Stimulated activated naive CD8-positive, alpha-beta T cell treated with anti-CD3 and anti-CD28 coated beads, Interleukin-15, amount 100 ng/mL, for 72 hours (primary cell): ENCODE measurements around the gene PDE8B.

Experiments used
- ATAC-seq: fragments of 150-1000 bp; cut with Tn5 transposase; 2 replicates; pipeline ENCODE4 v1.10.0; 2021; ENCODE audit warnings: mild to moderate bottlenecking, moderate library complexity
- DNase-seq, 2 donors: peaks; one replicate each; pipeline ENCODE4 v3.0.0; 2021 to 2022
- H3K27ac Mint-ChIP-seq, 2 donors: one replicate each; pipeline ENCODE4 v1.8.0; 2022; ENCODE audit warnings: mild to moderate bottlenecking in 2 of 2, mixed read lengths in 2 of 2, moderate library complexity in 2 of 2
- H3K27me3 Mint-ChIP-seq: one replicate; pipeline ENCODE4 v1.8.0; 2022; ENCODE audit warnings: mixed read lengths
- H3K4me1 Mint-ChIP-seq: one replicate; pipeline ENCODE4 v1.8.0; 2022; ENCODE audit warnings: mild to moderate bottlenecking, mixed read lengths
- H3K4me3 Mint-ChIP-seq, 2 donors: one replicate each; pipeline ENCODE4 v1.8.0; 2022; ENCODE audit warnings: mild to moderate bottlenecking in 2 of 2, mixed read lengths in 2 of 2, moderate library complexity in 1 of 2
- H3K9me3 Mint-ChIP-seq, 2 donors: one replicate each; pipeline ENCODE4 v1.8.0; 2022; ENCODE audit warnings: mixed read lengths in 2 of 2

PDE8B gene

GRCh38 chr5:77423022-77423750 lies 212.7 kb downstream of the PDE8B start:
- H3K4me3 Mint-ChIP-seq: no peak overlapping the region
- no peaks in the 10 kb centered on the region for H3K4me1 Mint-ChIP-seq
- peaks cover 6% of the 10 kb centered on the region for H3K27me3 Mint-ChIP-seq
- DNase-seq (no peak), ATAC-seq (no peak)
- H3K27ac Mint-ChIP-seq: no peak overlapping the region
- H3K9me3 Mint-ChIP-seq: no peaks in the 10 kb centered on the region

- no peak overlapping the region for H3K4me3 Mint-ChIP-seq
- no peaks in the 10 kb centered on the region for H3K9me3 Mint-ChIP-seq
- DNase-seq: no peak
Measured at GRCh38 chr5:77424921-77425320, 214.4 kb downstream of the PDE8B start.

GRCh38 chr5:77425420-77425819 lies 214.9 kb downstream of the PDE8B start:
- no peak for ATAC-seq
- Mint-ChIP-seq H3K27ac (no peak overlapping the region), H3K9me3 (no peaks in the 10 kb centered on the region), H3K4me3 (no peak overlapping the region), H3K27me3 (no peaks in the 10 kb centered on the region), H3K4me1 (no peaks in the 10 kb centered on the region)
- no peak for DNase-seq

More at GRCh38 chr5:77424921-77425320, 214.4 kb downstream of the PDE8B start:
- Mint-ChIP-seq H3K4me1 (no peaks in the 10 kb centered on the region), H3K27me3 (no peaks in the 10 kb centered on the region), H3K27ac (peak overlapping the region in 1 of 2 donors; percentile 63)
- peak; percentile 33 for ATAC-seq

- Mint-ChIP-seq H3K4me1 (no peaks in the 10 kb centered on the region), H3K27me3 (no peaks in the 10 kb centered on the region), H3K9me3 (no peaks in the 10 kb centered on the region), H3K27ac (no peak overlapping the region), H3K4me3 (no peak overlapping the region)
- DNase-seq: no peak
- ATAC-seq: no peak
Measured at GRCh38 chr5:77425998-77426659, 215.6 kb downstream of the PDE8B start.

- Mint-ChIP-seq H3K27me3 (no peaks in the 10 kb centered on the region), H3K27ac (no peak overlapping the region), H3K4me3 (no peak overlapping the region), H3K4me1 (peaks cover 5% of the 10 kb centered on the region), H3K9me3 (no peaks in the 10 kb centered on the region)
- DNase-seq (no peak), ATAC-seq (no peak)
Measured at GRCh38 chr5:77426670-77427069, 216.2 kb downstream of the PDE8B start.

GRCh38 chr5:77427998-77428397 lies 217.5 kb downstream of the PDE8B start:
- Mint-ChIP-seq H3K4me3 (no peak overlapping the region), H3K27me3 (no peaks in the 10 kb centered on the region), H3K27ac (no peak overlapping the region), H3K9me3 (no peaks in the 10 kb centered on the region), H3K4me1 (peaks cover 6% of the 10 kb centered on the region)
- DNase-seq (no peak), ATAC-seq (no peak)

- H3K27me3 Mint-ChIP-seq: no peaks in the 10 kb centered on the region
- no peak overlapping the region for H3K4me3 Mint-ChIP-seq
- ATAC-seq (no peak), DNase-seq (no peak)
- no peaks in the 10 kb centered on the region for H3K9me3 Mint-ChIP-seq
- peaks cover 6% of the 10 kb centered on the region for H3K4me1 Mint-ChIP-seq
- H3K27ac Mint-ChIP-seq: no peak overlapping the region
Measured at GRCh38 chr5:77428526-77428925, 218.0 kb downstream of the PDE8B start.

- H3K4me1 Mint-ChIP-seq: peaks cover 6% of the 10 kb centered on the region
- ATAC-seq: no peak
- no peaks in the 10 kb centered on the region for H3K27me3 Mint-ChIP-seq
- no peak overlapping the region for H3K4me3 Mint-ChIP-seq
- no peak for DNase-seq
- H3K9me3 Mint-ChIP-seq: no peaks in the 10 kb centered on the region
- H3K27ac Mint-ChIP-seq: no peak overlapping the region
Measured at GRCh38 chr5:77430726-77431125, 220.2 kb downstream of the PDE8B start.

GRCh38 chr5:77431286-77431685 lies 220.8 kb downstream of the PDE8B start:
- H3K27me3 Mint-ChIP-seq: no peaks in the 10 kb centered on the region
- peaks cover 6% of the 10 kb centered on the region for H3K4me1 Mint-ChIP-seq
- ATAC-seq: peak; percentile 70
- no peak overlapping the region for H3K27ac Mint-ChIP-seq
- no peak overlapping the region for H3K4me3 Mint-ChIP-seq
- no peaks in the 10 kb centered on the region for H3K9me3 Mint-ChIP-seq
- no peak for DNase-seq

GRCh38 chr5:77431719-77432118 lies 221.2 kb downstream of the PDE8B start:
- peaks cover 6% of the 10 kb centered on the region for H3K4me1 Mint-ChIP-seq
- DNase-seq (no peak), ATAC-seq (no peak)
- no peaks in the 10 kb centered on the region for H3K9me3 Mint-ChIP-seq
- H3K27me3 Mint-ChIP-seq: no peaks in the 10 kb centered on the region
- no peak overlapping the region for H3K4me3 Mint-ChIP-seq
- no peak overlapping the region for H3K27ac Mint-ChIP-seq

GRCh38 chr5:77437194-77437593 lies 226.7 kb downstream of the PDE8B start:
- Mint-ChIP-seq H3K9me3 (no peaks in the 10 kb centered on the region), H3K27ac (no peak overlapping the region), H3K4me1 (no peaks in the 10 kb centered on the region), H3K4me3 (no peak overlapping the region), H3K27me3 (no peaks in the 10 kb centered on the region)
- no peak for DNase-seq
- ATAC-seq: no peak

GRCh38 chr5:77438071-77438470 lies 227.6 kb downstream of the PDE8B start:
- H3K9me3 Mint-ChIP-seq: no peaks in the 10 kb centered on the region
- no peak overlapping the region for H3K27ac Mint-ChIP-seq
- no peak overlapping the region for H3K4me3 Mint-ChIP-seq
- DNase-seq (no peak), ATAC-seq (no peak)
- no peaks in the 10 kb centered on the region for H3K4me1 Mint-ChIP-seq
- H3K27me3 Mint-ChIP-seq: no peaks in the 10 kb centered on the region

- Mint-ChIP-seq H3K4me3 (no peak overlapping the region), H3K27ac (no peak overlapping the region), H3K9me3 (peaks cover 4 to 7% of the 10 kb centered on the region in 2 donors), H3K27me3 (no peaks in the 10 kb centered on the region), H3K4me1 (no peaks in the 10 kb centered on the region)
- ATAC-seq (no peak), DNase-seq (no peak)
Measured at GRCh38 chr5:77443670-77444069, 233.2 kb downstream of the PDE8B start.

- no peaks in the 10 kb centered on the region for H3K27me3 Mint-ChIP-seq
- DNase-seq: no peak
- peaks cover 4 to 7% of the 10 kb centered on the region in 2 donors for H3K9me3 Mint-ChIP-seq
Measured at GRCh38 chr5:77444356-77444755, 233.9 kb downstream of the PDE8B start.

GRCh38 chr5:77448831-77449230 lies 238.4 kb downstream of the PDE8B start:
- Mint-ChIP-seq H3K9me3 (peaks cover 4 to 7% of the 10 kb centered on the region in 2 donors), H3K4me3 (no peak overlapping the region), H3K4me1 (no peaks in the 10 kb centered on the region), H3K27ac (no peak overlapping the region), H3K27me3 (no peaks in the 10 kb centered on the region)
- no peak for ATAC-seq
- DNase-seq: no peak

More at GRCh38 chr5:77444356-77444755, 233.9 kb downstream of the PDE8B start:
- Mint-ChIP-seq H3K27ac (peak overlapping the region in 1 of 2 donors; percentile 52), H3K4me1 (no peaks in the 10 kb centered on the region), H3K4me3 (no peak overlapping the region)
- ATAC-seq: no peak

- Mint-ChIP-seq H3K9me3 (peaks cover 4 to 7% of the 10 kb centered on the region in 2 donors), H3K27ac (no peak overlapping the region), H3K4me1 (no peaks in the 10 kb centered on the region), H3K4me3 (no peak overlapping the region), H3K27me3 (no peaks in the 10 kb centered on the region)
- ATAC-seq: no peak
- DNase-seq: no peak
Measured at GRCh38 chr5:77449277-77449676, 238.8 kb downstream of the PDE8B start.
